Esophagus muscularis mucosa (tissue), 4 donors: Measurements from ENCODE around the gene RNF26.

Source experiments
- EP300 ChIP-seq: sonication (generic); formaldehyde crosslinking; IDR thresholded peaks from one replicate; pipeline ENCODE4 v1.6.1; 2017; ENCODE audit warnings: antibody characterized with exemption
- POLR2A ChIP-seq: fragments of 450-650 bp; IDR thresholded peaks from one replicate; pipeline ENCODE4 v1.6.1; 2017; ENCODE audit warnings: antibody characterized with exemption, moderate library complexity, mild to moderate bottlenecking, low read depth
- POLR2AphosphoS5 ChIP-seq, 2 donors: sonication (generic); formaldehyde crosslinking; IDR thresholded peaks; one replicate each; pipeline ENCODE4 v1.6.1; 2017; ENCODE audit warnings: antibody characterized with exemption in 2 of 2
- TF ChIP-seq, protein P1 (sequence below), 3 experiments: fragments of 200-600 bp in 2 of 3; fragments of 450-650 bp in 1 of 3; sonication (generic) in 2 of 3; IDR thresholded peaks; one replicate each; pipeline ENCODE4 v1.5.1; 2017 to 2019; ENCODE audit warnings: antibody characterized with exemption in 3 of 3, mild to moderate bottlenecking in 2 of 3, moderate library complexity in 1 of 3

DNA sequence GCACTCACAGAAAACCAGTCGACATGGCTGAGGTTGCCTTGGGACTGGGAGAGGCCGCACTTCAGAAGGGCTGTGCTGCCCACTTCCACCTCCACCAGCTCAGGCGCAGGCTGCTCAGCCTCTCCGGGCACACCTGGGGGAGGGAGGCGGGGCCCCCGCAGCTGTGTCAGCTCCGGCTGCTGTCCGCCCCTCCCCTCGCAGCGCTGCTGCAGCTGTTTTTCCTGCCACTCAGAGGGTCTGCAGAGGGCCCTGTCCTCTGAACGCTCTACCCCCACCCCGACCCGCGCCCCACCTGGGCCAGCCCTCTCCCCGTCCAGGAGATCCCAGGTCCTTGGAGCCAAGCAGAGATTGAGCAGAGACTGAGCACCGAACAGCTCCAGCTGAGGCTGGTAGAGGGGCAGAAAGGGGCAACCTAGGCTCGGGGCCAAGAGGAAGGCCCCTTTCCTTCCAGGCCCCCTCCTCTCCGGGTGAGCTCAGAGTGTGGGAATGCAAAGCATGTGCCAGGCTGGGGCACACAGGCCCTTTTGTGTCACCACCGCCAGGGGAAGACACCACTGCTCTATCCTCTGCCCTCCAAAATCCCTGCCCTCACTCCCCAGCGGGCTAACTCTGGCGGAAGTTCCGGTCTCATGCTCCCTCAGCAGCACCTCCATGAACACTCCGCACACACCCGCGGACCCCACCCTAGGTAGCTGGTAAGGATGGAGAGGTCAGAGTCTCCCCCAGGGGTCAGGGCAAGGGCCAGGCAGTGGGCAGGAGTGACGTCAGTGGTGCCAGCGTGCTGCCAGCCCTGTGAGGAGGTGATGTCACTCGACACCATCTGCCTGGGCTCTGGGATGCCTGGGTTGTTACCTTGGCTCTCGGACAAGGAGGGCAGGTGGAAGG lies 19.0 kb upstream of the RNF26 start:
- TF ChIP-seq, protein P1, sequence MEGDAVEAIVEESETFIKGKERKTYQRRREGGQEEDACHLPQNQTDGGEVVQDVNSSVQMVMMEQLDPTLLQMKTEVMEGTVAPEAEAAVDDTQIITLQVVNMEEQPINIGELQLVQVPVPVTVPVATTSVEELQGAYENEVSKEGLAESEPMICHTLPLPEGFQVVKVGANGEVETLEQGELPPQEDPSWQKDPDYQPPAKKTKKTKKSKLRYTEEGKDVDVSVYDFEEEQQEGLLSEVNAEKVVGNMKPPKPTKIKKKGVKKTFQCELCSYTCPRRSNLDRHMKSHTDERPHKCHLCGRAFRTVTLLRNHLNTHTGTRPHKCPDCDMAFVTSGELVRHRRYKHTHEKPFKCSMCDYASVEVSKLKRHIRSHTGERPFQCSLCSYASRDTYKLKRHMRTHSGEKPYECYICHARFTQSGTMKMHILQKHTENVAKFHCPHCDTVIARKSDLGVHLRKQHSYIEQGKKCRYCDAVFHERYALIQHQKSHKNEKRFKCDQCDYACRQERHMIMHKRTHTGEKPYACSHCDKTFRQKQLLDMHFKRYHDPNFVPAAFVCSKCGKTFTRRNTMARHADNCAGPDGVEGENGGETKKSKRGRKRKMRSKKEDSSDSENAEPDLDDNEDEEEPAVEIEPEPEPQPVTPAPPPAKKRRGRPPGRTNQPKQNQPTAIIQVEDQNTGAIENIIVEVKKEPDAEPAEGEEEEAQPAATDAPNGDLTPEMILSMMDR (IDR thresholded peaks at IDR 0.05): peak in 2 of 3 experiments; percentile 24 to 31
- TF ChIP-seq POLR2A (no peak), POLR2AphosphoS5 (IDR thresholded peaks at IDR 0.05) (peak; percentile 41 to 54), EP300 (no peak)
